SK-N-SH (cell line): ENCODE data around the gene ANK3. TPM values are rescaled to one million over a fixed set of nuclear protein-coding genes. Genes with fewer than 3 reads are reported as not detected.

Experiments
- CTCF ChIA-PET: fragments of 300-600, 350-600 bp; formaldehyde crosslinking; extraction: SDS; loops from one replicate; lab custom pipeline; 2021; lab: Yijun Ruan, JAX
- POLR2A ChIA-PET: fragments of 350-600 bp; sonication (Branson Sonifier 250); formaldehyde crosslinking; extraction: SDS; loops from one replicate; lab custom pipeline; 2020; ENCODE audit warnings: antibody characterized with exemption, inconsistent platforms; lab: Yijun Ruan, JAX
- DNase-seq: peaks from one replicate; pipeline ENCODE4 v3.0.0; 2012
- H2AFZ ChIP-seq: fragments of 200-600 bp; sonication (generic); 2 replicates; pipeline ENCODE4 v1.8.1; 2016; ENCODE audit warnings: antibody characterized with exemption, mild to moderate bottlenecking, low read depth
- H3F3A ChIP-seq: fragments of 200-600 bp; sonication (generic); replicated peaks from 2 replicates; pipeline ENCODE3; 2016; ENCODE audit warnings: antibody characterized with exemption, mild to moderate bottlenecking; ENCODE audit not compliant: insufficient read depth
- H3K27ac ChIP-seq, 2 experiments: fragments of 200-500 bp in 1 of 2; fragments of 200-600 bp in 1 of 2; sonication (Bioruptor generic) in 1 of 2; sonication (generic), shearing (Covaris generic) in 1 of 2; 2 replicates each; pipeline versions ENCODE4 v1.5.1 to v1.6.1; 2014 to 2016; ENCODE audit warnings: low read depth in 2 of 2, inconsistent platforms in 1 of 2, low read length in 1 of 2, mild to moderate bottlenecking in 1 of 2, mixed read lengths in 1 of 2
- H3K27me3 ChIP-seq: fragments of 200-600 bp; sonication (generic), shearing (Covaris generic); 2 replicates; pipeline ENCODE4 v1.6.1; 2016; ENCODE audit warnings: mixed run types; ENCODE audit not compliant: insufficient read depth
- H3K36me3 ChIP-seq, 2 experiments: fragments of 200-500 bp in 1 of 2; fragments of 200-600 bp in 1 of 2; sonication (Bioruptor generic) in 1 of 2; sonication (generic) in 1 of 2; replicated peaks in 1 of 2; 2 replicates each; pipeline versions ENCODE3 to v1.5.1; 2014 to 2016; ENCODE audit warnings: low read length in 1 of 2, mild to moderate bottlenecking in 1 of 2; ENCODE audit not compliant: insufficient read depth in 2 of 2, control insufficient read depth in 1 of 2
- H3K4me1 ChIP-seq, 2 experiments: fragments of 200-500 bp in 1 of 2; fragments of 200-600 bp in 1 of 2; sonication (Bioruptor generic) in 1 of 2; sonication (generic), shearing (Covaris generic) in 1 of 2; 2 replicates each; pipeline versions ENCODE4 v1.5.1 to v1.6.1; 2014 to 2016; ENCODE audit warnings: low read depth in 1 of 2, low read length in 1 of 2, mixed run types in 1 of 2; ENCODE audit not compliant: insufficient read depth in 2 of 2, control insufficient read depth in 1 of 2
- H3K4me2 ChIP-seq: fragments of 200-600 bp; sonication (generic), shearing (Covaris generic); 2 replicates; pipeline ENCODE4 v1.6.1; 2017; ENCODE audit warnings: mixed run types
- H3K4me3 ChIP-seq, 2 experiments: fragments of 200-500 bp in 1 of 2; fragments of 200-600 bp in 1 of 2; sonication (Bioruptor generic) in 1 of 2; sonication (generic), shearing (Covaris generic) in 1 of 2; 2 replicates each; pipeline versions ENCODE4 v1.5.1 to v1.8.1; 2014 to 2016; ENCODE audit warnings: low read depth in 2 of 2, inconsistent platforms in 1 of 2, low read length in 1 of 2, mild to moderate bottlenecking in 1 of 2, mixed read lengths in 1 of 2, moderate library complexity in 1 of 2
- H3K79me2 ChIP-seq: fragments of 200-600 bp; sonication (generic); 2 replicates; pipeline ENCODE4 v1.8.1; 2017; ENCODE audit warnings: mild to moderate bottlenecking; ENCODE audit not compliant: insufficient read depth
- H3K9ac ChIP-seq: fragments of 200-600 bp; sonication (generic); 2 replicates; pipeline ENCODE4 v1.6.1; 2017; ENCODE audit warnings: mixed run types
- H3K9me2 ChIP-seq: fragments of 200-600 bp; sonication (generic); 2 replicates; pipeline ENCODE4 v1.6.1; 2017; ENCODE audit warnings: mixed run types
- H3K9me3 ChIP-seq: fragments of 200-600 bp; sonication (generic); 2 replicates; pipeline ENCODE4 v1.6.1; 2017; ENCODE audit warnings: mixed run types, mild to moderate bottlenecking, moderate library complexity
- H4K20me1 ChIP-seq: fragments of 200-600 bp; sonication (generic); 2 replicates; pipeline ENCODE4 v1.6.1; 2017; ENCODE audit warnings: mild to moderate bottlenecking, mixed run types; ENCODE audit not compliant: insufficient read depth
- CHD2 ChIP-seq: fragments of 150-350 bp; IDR thresholded peaks from 2 replicates; pipeline ENCODE4 v1.6.1; 2018; ENCODE audit warnings: low read length; ENCODE audit not compliant: partially characterized antibody
- EP300 ChIP-seq, 2 experiments: IDR thresholded peaks; 2 replicates each; pipeline versions ENCODE4 v1.4.0 to v1.6.1; 2012; ENCODE audit warnings: borderline replicate concordance in 1 of 2, low read depth in 1 of 2, low read length in 1 of 2
- FOSL2 ChIP-seq: IDR thresholded peaks from 2 replicates; pipeline ENCODE4 v1.4.0; 2012; ENCODE audit warnings: low read depth, mild to moderate bottlenecking, moderate library complexity, borderline replicate concordance
- FOXJ3 ChIP-seq: sonication (generic); formaldehyde crosslinking; IDR thresholded peaks from 2 replicates; pipeline ENCODE4 v1.5.1; 2020; ENCODE audit warnings: mild to moderate bottlenecking, missing genetic modification reagents
- FOXM1 ChIP-seq: IDR thresholded peaks from 2 replicates; pipeline ENCODE4 v1.4.0; 2012; ENCODE audit warnings: low read depth, mild to moderate bottlenecking
- JUND ChIP-seq: IDR thresholded peaks from 2 replicates; pipeline ENCODE4 v1.4.0; 2012
- MAX ChIP-seq: IDR thresholded peaks from 2 replicates; pipeline ENCODE4 v1.4.0; 2012; ENCODE audit warnings: low read depth
- NRF1 ChIP-seq: IDR thresholded peaks from 2 replicates; pipeline ENCODE4 v1.6.1; 2012; ENCODE audit warnings: low read depth, mild to moderate bottlenecking, low read length
- RAD21 ChIP-seq: IDR thresholded peaks from 2 replicates; pipeline ENCODE4 v1.6.1; 2012; ENCODE audit warnings: mild to moderate bottlenecking, low read length
- RCOR1 ChIP-seq: fragments of 150-350 bp; IDR thresholded peaks from 2 replicates; pipeline ENCODE4 v1.6.1; 2017; ENCODE audit warnings: antibody characterized with exemption, low read length
- REST ChIP-seq: IDR thresholded peaks from 2 replicates; pipeline ENCODE4 v1.6.1; 2012; ENCODE audit warnings: mild to moderate bottlenecking, low read depth, low read length, moderate library complexity
- RFX5 ChIP-seq: IDR thresholded peaks from 2 replicates; pipeline ENCODE4 v1.6.1; 2012; ENCODE audit warnings: mild to moderate bottlenecking, improper control_type of control experiment, low read length
- RXRA ChIP-seq: IDR thresholded peaks from 2 replicates; pipeline ENCODE4 v1.4.0; 2012; ENCODE audit warnings: low read depth, mild to moderate bottlenecking, borderline replicate concordance
- TCF12 ChIP-seq: IDR thresholded peaks from 2 replicates; pipeline ENCODE4 v1.4.0; 2012
- TEAD4 ChIP-seq: IDR thresholded peaks from 2 replicates; pipeline ENCODE4 v1.4.0; 2012; ENCODE audit warnings: mild to moderate bottlenecking, borderline replicate concordance; ENCODE audit not compliant: insufficient read depth
- USF1 ChIP-seq: IDR thresholded peaks from 2 replicates; pipeline ENCODE4 v1.4.0; 2012; ENCODE audit warnings: low read depth, borderline replicate concordance
- YY1 ChIP-seq: IDR thresholded peaks from 2 replicates; pipeline ENCODE4 v1.4.0; 2012; ENCODE audit warnings: low read depth, mild to moderate bottlenecking
- WGBS: methylation state at CpG from one replicate; pipeline ENCODE4 v1.1.6; 2017; ENCODE audit warnings: low lambda C conversion rate; 5-methylcytosine and 5-hydroxymethylcytosine counted together
- polyA plus RNA-seq, 3 experiments: library from polyadenylated mRNA; depleted of rRNA; stranded (reverse); fragments of >200 nt; gene quantifications; 2 replicates each; pipeline ENCODE4 v1.2.3, GENCODE V29; 2012
- TF ChIP-seq, protein P1 (sequence below): fragments of 150-350 bp; IDR thresholded peaks from 2 replicates; pipeline ENCODE4 v1.6.1; 2017; ENCODE audit warnings: antibody characterized with exemption, low read length, low read depth, borderline replicate concordance
- TF ChIP-seq, protein P2 (sequence below): IDR thresholded peaks from 2 replicates; pipeline ENCODE4; 2012
- TF ChIP-seq, protein P3 (sequence below): fragments of 150-350 bp; IDR thresholded peaks from 2 replicates; pipeline ENCODE4 v1.6.1; 2016; ENCODE audit warnings: mild to moderate bottlenecking, low read depth, low read length

ANK3 gene
- polyA plus RNA-seq, 1 of the 3 experiments (the other 2 are of a cell fraction), result 10.0 TPM

DNA sequence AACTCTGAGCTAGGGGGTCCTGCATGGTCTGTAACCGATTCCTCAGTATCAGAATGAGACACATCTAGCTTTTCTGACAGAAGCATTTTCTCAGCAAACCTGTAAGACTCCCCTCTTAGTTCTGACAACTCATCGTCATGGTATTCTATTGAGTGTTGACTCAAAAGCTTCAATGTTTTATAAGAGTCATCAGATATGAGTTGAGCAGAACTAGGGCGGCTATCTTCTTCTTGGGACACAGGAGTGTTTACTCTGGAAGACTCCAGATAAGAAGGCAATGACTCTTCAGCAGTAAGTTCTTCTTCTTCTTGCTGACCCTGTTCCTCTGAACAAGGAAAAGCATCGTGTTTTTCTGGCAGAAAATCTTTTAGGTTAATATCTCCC lies 316.3 kb downstream of the ANK3 start:
- no peaks in the 10 kb centered on the region for H3K4me1 ChIP-seq
- no peaks in the 10 kb centered on the region for H3K27me3 ChIP-seq
- H3F3A ChIP-seq, result no peaks in the 10 kb centered on the region
- H3K9ac ChIP-seq, result no peak overlapping the region
- H3K9me2 ChIP-seq, result no peaks in the 10 kb centered on the region
- no peak overlapping the region for H3K4me3 ChIP-seq
- no peaks in the 10 kb centered on the region for H4K20me1 ChIP-seq
- no peak for DNase-seq
- H2AFZ ChIP-seq, result no peak overlapping the region
- ChIA-PET CTCF (no interaction called here), POLR2A (no interaction called here)
- H3K4me2 ChIP-seq, result no peak overlapping the region
- WGBS, result 68% methylated on average over 4 of the region's 4 CpGs
- TF ChIP-seq RFX5, result no peak
- TF ChIP-seq USF1, result no peak
- no peak for TF ChIP-seq RXRA
- TF ChIP-seq CHD2, result no peak
- no peak for TF ChIP-seq MAX
- no peak for TF ChIP-seq RCOR1
- TF ChIP-seq TCF12, result no peak
- no peak for TF ChIP-seq REST
- peaks cover 4 to 5% of the 10 kb centered on the region in 2 experiments for H3K36me3 ChIP-seq
- H3K27ac ChIP-seq, result no peak overlapping the region
- no peaks in the 10 kb centered on the region for H3K9me3 ChIP-seq
- no peaks in the 10 kb centered on the region for H3K79me2 ChIP-seq

- H3K36me3 ChIP-seq, result peaks cover 0 to 2% of the 10 kb centered on the region in 2 experiments
- H3K9me2 ChIP-seq, result no peaks in the 10 kb centered on the region
- no peak overlapping the region for H2AFZ ChIP-seq
- H3K4me2 ChIP-seq, result no peak overlapping the region
- H3K27me3 ChIP-seq, result no peaks in the 10 kb centered on the region
- no peaks in the 10 kb centered on the region for H3K79me2 ChIP-seq
- H3K9ac ChIP-seq, result no peak overlapping the region
- H4K20me1 ChIP-seq, result no peaks in the 10 kb centered on the region
- no peak overlapping the region for H3K27ac ChIP-seq
- H3K4me3 ChIP-seq, result no peak overlapping the region
- POLR2A ChIA-PET, result no interaction called here
- DNase-seq, result no peak
- TF ChIP-seq FOXJ3 (CRISPR knock-in tag) (no peak), YY1 (no peak), TEAD4 (no peak), FOXM1 (no peak), FOSL2 (no peak), NRF1 (no peak), RFX5 (no peak), RAD21 (no peak), RCOR1 (no peak), JUND (no peak), EP300 (IDR thresholded peaks at IDR 0.05; ENCODE audit: borderline replicate concordance in 1 of 2, low read depth in 1 of 2, low read length in 1 of 2) (no peak)
- TF ChIP-seq, protein P1, sequence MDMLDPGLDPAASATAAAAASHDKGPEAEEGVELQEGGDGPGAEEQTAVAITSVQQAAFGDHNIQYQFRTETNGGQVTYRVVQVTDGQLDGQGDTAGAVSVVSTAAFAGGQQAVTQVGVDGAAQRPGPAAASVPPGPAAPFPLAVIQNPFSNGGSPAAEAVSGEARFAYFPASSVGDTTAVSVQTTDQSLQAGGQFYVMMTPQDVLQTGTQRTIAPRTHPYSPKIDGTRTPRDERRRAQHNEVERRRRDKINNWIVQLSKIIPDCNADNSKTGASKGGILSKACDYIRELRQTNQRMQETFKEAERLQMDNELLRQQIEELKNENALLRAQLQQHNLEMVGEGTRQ, result no peak
- TF ChIP-seq, protein P2, sequence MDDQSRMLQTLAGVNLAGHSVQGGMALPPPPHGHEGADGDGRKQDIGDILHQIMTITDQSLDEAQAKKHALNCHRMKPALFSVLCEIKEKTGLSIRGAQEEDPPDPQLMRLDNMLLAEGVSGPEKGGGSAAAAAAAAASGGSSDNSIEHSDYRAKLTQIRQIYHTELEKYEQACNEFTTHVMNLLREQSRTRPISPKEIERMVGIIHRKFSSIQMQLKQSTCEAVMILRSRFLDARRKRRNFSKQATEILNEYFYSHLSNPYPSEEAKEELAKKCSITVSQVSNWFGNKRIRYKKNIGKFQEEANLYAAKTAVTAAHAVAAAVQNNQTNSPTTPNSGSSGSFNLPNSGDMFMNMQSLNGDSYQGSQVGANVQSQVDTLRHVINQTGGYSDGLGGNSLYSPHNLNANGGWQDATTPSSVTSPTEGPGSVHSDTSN, result no peak
- TF ChIP-seq, protein P3, sequence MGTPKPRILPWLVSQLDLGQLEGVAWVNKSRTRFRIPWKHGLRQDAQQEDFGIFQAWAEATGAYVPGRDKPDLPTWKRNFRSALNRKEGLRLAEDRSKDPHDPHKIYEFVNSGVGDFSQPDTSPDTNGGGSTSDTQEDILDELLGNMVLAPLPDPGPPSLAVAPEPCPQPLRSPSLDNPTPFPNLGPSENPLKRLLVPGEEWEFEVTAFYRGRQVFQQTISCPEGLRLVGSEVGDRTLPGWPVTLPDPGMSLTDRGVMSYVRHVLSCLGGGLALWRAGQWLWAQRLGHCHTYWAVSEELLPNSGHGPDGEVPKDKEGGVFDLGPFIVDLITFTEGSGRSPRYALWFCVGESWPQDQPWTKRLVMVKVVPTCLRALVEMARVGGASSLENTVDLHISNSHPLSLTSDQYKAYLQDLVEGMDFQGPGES, result no peak
- no peaks in the 10 kb centered on the region for H3F3A ChIP-seq
- CTCF ChIA-PET, result no interaction called here
- no peaks in the 10 kb centered on the region for H3K4me1 ChIP-seq
- 83% methylated on average over 2 of the region's 2 CpGs for WGBS
- no peaks in the 10 kb centered on the region for H3K9me3 ChIP-seq
Measured at GRCh38 chr10:60069311-60069710, 320.4 kb downstream of the ANK3 start.
